BE2C (cell line): ENCODE data around the gene SEC14L1.

Source experiments
- DNase-seq: peaks from one replicate; pipeline ENCODE4 v3.0.0-alpha.2; 2020
- H3K27me3 ChIP-seq: fragments of 250-450 bp; sonication (Bioruptor Pico); 2 replicates; pipeline ENCODE4 v1.5.1; 2020; ENCODE audit warnings: mild to moderate bottlenecking
- H3K36me3 ChIP-seq: fragments of 250-450 bp; sonication (Bioruptor Pico); 2 replicates; pipeline ENCODE4 v1.5.1; 2020; ENCODE audit warnings: mild to moderate bottlenecking
- H3K4me1 ChIP-seq: fragments of 250-450 bp; sonication (Bioruptor Pico); 2 replicates; pipeline ENCODE4 v1.5.1; 2020
- H3K4me3 ChIP-seq: 2 replicates; pipeline ENCODE4 v1.5.1; 2011; ENCODE audit warnings: low read depth, low read length
- H3K9me3 ChIP-seq: fragments of 250-450 bp; sonication (Bioruptor Pico); 2 replicates; pipeline ENCODE4 v1.5.1; 2020
- CTCF ChIP-seq: IDR thresholded peaks from 2 replicates; pipeline ENCODE4 v1.5.1; 2012; ENCODE audit warnings: mild to moderate bottlenecking, low read depth, low read length

Gene SEC14L1

GRCh38 chr17:77129568-77130301, 11.0 kb upstream of the SEC14L1 start:
- Histone ChIP-seq H3K4me3 (no peak overlapping the region), H3K9me3 (no peaks in the 10 kb centered on the region), H3K36me3 (no peaks in the 10 kb centered on the region), H3K4me1 (peaks cover 19% of the 10 kb centered on the region), H3K27me3 (no peaks in the 10 kb centered on the region)
- no peak for DNase-seq
- TF ChIP-seq CTCF: no peak

- H3K4me1 ChIP-seq: peaks cover 19% of the 10 kb centered on the region
- H3K4me3 ChIP-seq: no peak overlapping the region
- no peak for TF ChIP-seq CTCF
- no peaks in the 10 kb centered on the region for H3K9me3 ChIP-seq
- H3K27me3 ChIP-seq: no peaks in the 10 kb centered on the region
- no peak for DNase-seq
- H3K36me3 ChIP-seq: no peaks in the 10 kb centered on the region
Observed at GRCh38 chr17:77130525-77130924, 10.2 kb upstream of the SEC14L1 start.

- Histone ChIP-seq H3K9me3 (no peaks in the 10 kb centered on the region), H3K27me3 (no peaks in the 10 kb centered on the region), H3K36me3 (no peaks in the 10 kb centered on the region), H3K4me1 (peaks cover 19% of the 10 kb centered on the region), H3K4me3 (no peak overlapping the region)
- no peak for TF ChIP-seq CTCF
- DNase-seq: peak; percentile 87
Observed at GRCh38 chr17:77131904-77132303, 8.9 kb upstream of the SEC14L1 start.

- H3K4me3 ChIP-seq: no peak overlapping the region
- peak; percentile 28 for DNase-seq
- H3K27me3 ChIP-seq: no peaks in the 10 kb centered on the region
- H3K36me3 ChIP-seq: no peaks in the 10 kb centered on the region
- no peak for TF ChIP-seq CTCF
- H3K9me3 ChIP-seq: no peaks in the 10 kb centered on the region; the same call in 1 of the 2 replicates
- peaks cover 19% of the 10 kb centered on the region for H3K4me1 ChIP-seq
Observed at GRCh38 chr17:77132411-77133086, 8.2 kb upstream of the SEC14L1 start.

- H3K9me3 ChIP-seq: no peaks in the 10 kb centered on the region; the same call in 1 of the 2 replicates
- no peaks in the 10 kb centered on the region for H3K27me3 ChIP-seq
- H3K4me3 ChIP-seq: no peak overlapping the region
- H3K36me3 ChIP-seq: no peaks in the 10 kb centered on the region
- TF ChIP-seq CTCF: no peak
- DNase-seq: no peak
- H3K4me1 ChIP-seq: peaks cover 19% of the 10 kb centered on the region
Observed at GRCh38 chr17:77133087-77133638, 7.6 kb upstream of the SEC14L1 start.

- no peaks in the 10 kb centered on the region; the same call in 1 of the 2 replicates for H3K9me3 ChIP-seq
- DNase-seq: no peak
- no peak overlapping the region for H3K4me3 ChIP-seq
- peaks cover 23% of the 10 kb centered on the region for H3K4me1 ChIP-seq
- no peak for TF ChIP-seq CTCF
- H3K36me3 ChIP-seq: no peaks in the 10 kb centered on the region
- H3K27me3 ChIP-seq: no peaks in the 10 kb centered on the region
Observed at GRCh38 chr17:77136420-77136767, 4.4 kb upstream of the SEC14L1 start.
